Caco-2 (cell line): ENCODE measurements around the gene USP13. TPM values are rescaled to one million over a fixed set of nuclear protein-coding genes. Genes with fewer than 3 reads are reported as not detected.

Source experiments
- BruUV-seq: library from RNA; stranded (reverse); fragments of 400-500 nt; replicated peaks from 2 replicates; lab custom pipeline; 2021; lab: Mats Ljungman, UMichigan
- CTCF ChIA-PET: fragments of 300-600 bp; sonication (Branson Sonifier 250); formaldehyde crosslinking; loops from one replicate; lab custom pipeline; 2022; ENCODE audit warnings: antibody characterized with exemption; lab: Charles Lee
- POLR2A ChIA-PET: fragments of 300-600 bp; sonication (Branson Sonifier 250); formaldehyde crosslinking; loops from one replicate; lab custom pipeline; 2022; ENCODE audit warnings: antibody characterized with exemption; lab: Charles Lee
- DNase-seq, 2 experiments: peaks; one replicate each; pipeline versions ENCODE4 v3.0.0 to v3.0.0-alpha.2; 2020 to 2022
- H3K27me3 ChIP-seq: replicated peaks from 2 replicates; pipeline ENCODE4 v1.6.0; 2011; ENCODE audit warnings: low read length; ENCODE audit not compliant: control insufficient read depth, insufficient read depth
- H3K36me3 ChIP-seq: 2 replicates; pipeline ENCODE4 v1.5.1; 2011; ENCODE audit warnings: low read length; ENCODE audit not compliant: control insufficient read depth, insufficient read depth
- H3K4me1 ChIP-seq: fragments of 250-450 bp; sonication (Bioruptor Pico); 2 replicates; pipeline ENCODE4 v1.5.1; 2020; ENCODE audit warnings: mild to moderate bottlenecking
- H3K4me3 ChIP-seq: 2 replicates; pipeline ENCODE4 v1.5.1; 2011; ENCODE audit warnings: low read depth, mild to moderate bottlenecking, control low read depth, low read length
- H3K9me3 ChIP-seq: fragments of 250-450 bp; sonication (Bioruptor Pico); 2 replicates; pipeline ENCODE4 v1.5.1; 2020; ENCODE audit warnings: mild to moderate bottlenecking, moderate library complexity
- H3K27ac Mint-ChIP-seq: one replicate; pipeline ENCODE4 v1.8.0; 2022; ENCODE audit warnings: mixed read lengths; ENCODE audit not compliant: unreplicated experiment
- H3K27me3 Mint-ChIP-seq: one replicate; pipeline ENCODE4 v1.8.0; 2022; ENCODE audit warnings: mixed read lengths; ENCODE audit not compliant: insufficient read depth, unreplicated experiment
- H3K36me3 Mint-ChIP-seq: one replicate; pipeline ENCODE4 v1.8.0; 2022; ENCODE audit warnings: mild to moderate bottlenecking, mixed read lengths; ENCODE audit not compliant: insufficient read depth, unreplicated experiment
- H3K4me1 Mint-ChIP-seq: one replicate; pipeline ENCODE4 v1.8.0; 2022; ENCODE audit warnings: low read depth, mixed read lengths; ENCODE audit not compliant: unreplicated experiment
- H3K4me3 Mint-ChIP-seq: one replicate; pipeline ENCODE4 v1.8.0; 2022; ENCODE audit warnings: mild to moderate bottlenecking, moderate library complexity, mixed read lengths; ENCODE audit not compliant: unreplicated experiment
- H3K9me3 Mint-ChIP-seq: one replicate; pipeline ENCODE4 v1.8.0; 2022; ENCODE audit warnings: mixed read lengths; ENCODE audit not compliant: unreplicated experiment
- CTCF ChIP-seq, 2 experiments: fragments of 200-600 bp in 1 of 2; IDR thresholded peaks; 1 replicate in 1 of 2; 2 replicates in 1 of 2; pipeline versions ENCODE4 v1.5.1 to v1.8.0; 2011 to 2022; ENCODE audit warnings: antibody characterized with exemption in 1 of 2, control low read depth in 1 of 2, inconsistent platforms in 1 of 2, low read depth in 1 of 2, low read length in 1 of 2, mild to moderate bottlenecking in 1 of 2, moderate library complexity in 1 of 2; ENCODE audit not compliant: insufficient read depth in 1 of 2, severe bottlenecking in 1 of 2, unreplicated experiment in 1 of 2
- intact Hi-C: fragments of 100-400 bp; cut with micrococcal nuclease; formaldehyde crosslinking; loops from one replicate; pipeline ENCODE4 v1.10.0; 2022; ENCODE audit not compliant: unreplicated experiment
- total RNA-seq: library from RNA; stranded (reverse); gene quantifications from 2 replicates; pipeline ENCODE4 v1.2.3, GENCODE V29; 2022

The USP13 gene
- total RNA-seq, 1 experiment from 2014 or later, result 16.2 TPM

- Histone ChIP-seq H3K9me3 (no peaks in the 10 kb centered on the region), H3K27me3 (no peaks in the 10 kb centered on the region), H3K4me3 (no peak overlapping the region), H3K4me1 (no peaks in the 10 kb centered on the region), H3K36me3 (peaks cover 3% of the 10 kb centered on the region; the same call in 1 of the 2 replicates)
- no peak overlapping the region for H3K4me3 Mint-ChIP-seq
- DNase-seq, result no peak
- H3K36me3 Mint-ChIP-seq, result peaks cover 12% of the 10 kb centered on the region
- H3K27me3 Mint-ChIP-seq, result no peaks in the 10 kb centered on the region
- ChIA-PET CTCF (no interaction called here), POLR2A (no interaction called here)
- no peak for TF ChIP-seq CTCF (IDR thresholded peaks at IDR 0.05; ENCODE audit: insufficient read depth in 1 of 2, low read depth in 1 of 2, low read length in 1 of 2, severe bottlenecking in 1 of 2, unreplicated experiment in 1 of 2)
- no peaks in the 10 kb centered on the region for H3K9me3 Mint-ChIP-seq
- no TSS peak for BruUV-seq
- H3K27ac Mint-ChIP-seq, result no peak overlapping the region
- intact Hi-C loops, result no loop called here
- no peaks in the 10 kb centered on the region for H3K4me1 Mint-ChIP-seq
Observed at GRCh38 chr3:179743913-179744312, 91.1 kb downstream of the USP13 start.

- intact Hi-C loops, result no loop called here
- CTCF ChIA-PET, result no interaction called here
Observed at GRCh38 chr3:179744667-179745066, 91.8 kb downstream of the USP13 start.

GRCh38 chr3:179745079-179745478 lies 92.2 kb downstream of the USP13 start:
- Mint-ChIP-seq H3K9me3 (no peaks in the 10 kb centered on the region), H3K4me3 (no peak overlapping the region), H3K4me1 (no peaks in the 10 kb centered on the region), H3K36me3 (peaks cover 12% of the 10 kb centered on the region), H3K27me3 (no peaks in the 10 kb centered on the region), H3K27ac (no peak overlapping the region)
- Histone ChIP-seq H3K36me3 (peaks cover 3% of the 10 kb centered on the region; the same call in 1 of the 2 replicates), H3K9me3 (no peaks in the 10 kb centered on the region), H3K4me1 (no peaks in the 10 kb centered on the region), H3K4me3 (no peak overlapping the region), H3K27me3 (no peaks in the 10 kb centered on the region)
- POLR2A ChIA-PET, result no interaction called here
- no peak for TF ChIP-seq CTCF (IDR thresholded peaks at IDR 0.05; ENCODE audit: insufficient read depth in 1 of 2, low read depth in 1 of 2, low read length in 1 of 2, severe bottlenecking in 1 of 2, unreplicated experiment in 1 of 2)
- DNase-seq, result no peak
- intact Hi-C loops, result no loop called here
- no TSS peak for BruUV-seq
- CTCF ChIA-PET, result no interaction called here

More at GRCh38 chr3:179744667-179745066, 91.8 kb downstream of the USP13 start:
- Histone ChIP-seq H3K36me3 (peaks cover 3% of the 10 kb centered on the region; the same call in 1 of the 2 replicates), H3K27me3 (no peaks in the 10 kb centered on the region), H3K4me1 (no peaks in the 10 kb centered on the region), H3K9me3 (no peaks in the 10 kb centered on the region), H3K4me3 (no peak overlapping the region)
- POLR2A ChIA-PET, result no interaction called here
- Mint-ChIP-seq H3K27me3 (no peaks in the 10 kb centered on the region), H3K4me3 (no peak overlapping the region), H3K4me1 (no peaks in the 10 kb centered on the region), H3K27ac (no peak overlapping the region), H3K9me3 (no peaks in the 10 kb centered on the region), H3K36me3 (peaks cover 12% of the 10 kb centered on the region)
- no peak for DNase-seq
- BruUV-seq, result no TSS peak
- no peak for TF ChIP-seq CTCF (IDR thresholded peaks at IDR 0.05; ENCODE audit: insufficient read depth in 1 of 2, low read depth in 1 of 2, low read length in 1 of 2, severe bottlenecking in 1 of 2, unreplicated experiment in 1 of 2)
